Measurements from ENCODE around the gene C2orf92.

C2orf92 gene

DNA sequence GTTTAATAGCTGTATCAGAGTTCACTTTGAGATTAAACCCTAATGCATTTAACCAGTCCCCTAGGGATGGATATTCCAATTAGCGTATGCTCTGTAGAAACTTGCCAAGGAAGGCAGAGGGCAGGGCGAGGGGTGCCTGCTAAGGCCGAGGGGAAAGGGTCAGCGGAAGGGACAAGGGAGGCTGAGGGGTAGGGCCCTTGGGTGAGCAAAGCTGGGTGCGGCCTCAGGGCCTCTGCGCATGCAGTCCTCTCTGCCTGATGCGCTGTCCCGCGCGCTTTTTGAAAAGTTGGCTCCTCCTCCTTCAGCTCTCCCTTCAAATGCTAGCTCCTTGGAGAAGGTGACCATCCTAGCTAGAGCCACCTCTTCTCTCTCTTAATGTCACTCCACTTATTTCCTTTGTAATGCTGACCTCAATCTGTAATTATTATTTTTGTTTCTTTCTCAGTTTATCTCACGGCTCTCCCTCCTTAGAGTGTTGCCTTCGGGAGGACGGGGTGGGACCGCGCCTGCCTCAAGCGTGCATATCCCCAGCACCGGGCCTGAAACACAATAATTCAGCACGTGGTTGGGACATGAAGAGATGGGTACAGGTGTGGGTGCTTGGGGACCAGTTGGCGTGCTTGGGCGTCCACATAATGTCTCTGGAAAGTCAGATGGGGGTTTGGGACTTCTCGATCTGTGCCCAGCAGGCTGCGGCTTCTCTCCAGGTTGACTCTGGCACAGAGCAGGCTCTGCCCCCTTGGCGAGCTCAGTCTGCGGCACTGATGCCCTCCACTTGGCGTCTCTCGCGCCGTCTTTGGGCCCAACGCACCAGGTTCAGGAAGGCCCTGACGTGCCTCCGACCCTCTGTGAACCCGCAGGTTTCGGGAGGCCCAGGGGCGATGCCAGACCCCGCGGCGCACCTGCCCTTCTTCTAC lies 53.9 kb downstream of the C2orf92 start:
- TF ChIP-seq CTCF (IDR thresholded peaks at IDR 0.05; ENCODE audit: low read length) (no peak), EZH2 (IDR thresholded peaks at IDR 0.05; ENCODE audit: borderline replicate concordance, low read length) (no peak)
- H3K9me3 ChIP-seq (ENCODE audit: low read length): no peaks in the 10 kb centered on the region
- H3K9me2 ChIP-seq (ENCODE audit: low read depth, low read length): no peaks in the 10 kb centered on the region
- H3K79me2 ChIP-seq (ENCODE audit: insufficient read depth, low read length): no peaks in the 10 kb centered on the region
- no peaks in the 10 kb centered on the region; the same call in 1 of the 2 replicates for H3K27me3 ChIP-seq (ENCODE audit: insufficient read depth, low read length)
- H3K4me3 ChIP-seq (ENCODE audit: low read depth, low read length, poor library complexity, severe bottlenecking): no peak overlapping the region
- no peak overlapping the region for H2AFZ ChIP-seq (ENCODE audit: low read length)
- no peaks in the 10 kb centered on the region; the same call in 1 of the 2 replicates for H3K36me3 ChIP-seq (ENCODE audit: insufficient read depth, low read length)
- no peak overlapping the region for H3K9ac ChIP-seq (ENCODE audit: low read length)
- H3F3A ChIP-seq (ENCODE audit: insufficient read depth, low read length): no peaks in the 10 kb centered on the region
- no peaks in the 10 kb centered on the region for H4K20me1 ChIP-seq (ENCODE audit: insufficient read depth, low read length)
- no peak overlapping the region for H3K4me2 ChIP-seq (ENCODE audit: low read length)
- no peak overlapping the region for H3K27ac ChIP-seq (ENCODE audit: low read depth, low read length, poor library complexity, severe bottlenecking)
- H3K4me1 ChIP-seq (ENCODE audit: insufficient read depth, low read length, severe bottlenecking): peaks cover 12% of the 10 kb centered on the region

GRCh38 chr2:97724073-97724410 lies 54.5 kb downstream of the C2orf92 start:
- H3K79me2 ChIP-seq (ENCODE audit: insufficient read depth, low read length): no peaks in the 10 kb centered on the region
- H4K20me1 ChIP-seq (ENCODE audit: insufficient read depth, low read length): no peaks in the 10 kb centered on the region
- H3K27ac ChIP-seq (ENCODE audit: low read depth, low read length, poor library complexity, severe bottlenecking): no peak overlapping the region
- H3K27me3 ChIP-seq (ENCODE audit: insufficient read depth, low read length): no peaks in the 10 kb centered on the region; the same call in 1 of the 2 replicates
- H3K36me3 ChIP-seq (ENCODE audit: insufficient read depth, low read length): no peaks in the 10 kb centered on the region; the same call in 1 of the 2 replicates
- no peak overlapping the region for H3K9ac ChIP-seq (ENCODE audit: low read length)
- TF ChIP-seq CTCF (IDR thresholded peaks at IDR 0.05; ENCODE audit: low read length): no peak
- TF ChIP-seq EZH2 (IDR thresholded peaks at IDR 0.05; ENCODE audit: borderline replicate concordance, low read length): no peak
- H2AFZ ChIP-seq (ENCODE audit: low read length): no peak overlapping the region
- H3F3A ChIP-seq (ENCODE audit: insufficient read depth, low read length): no peaks in the 10 kb centered on the region
- peaks cover 6% of the 10 kb centered on the region for H3K4me1 ChIP-seq (ENCODE audit: insufficient read depth, low read length, severe bottlenecking)
- no peak overlapping the region for H3K4me2 ChIP-seq (ENCODE audit: low read length)
- H3K9me3 ChIP-seq (ENCODE audit: low read length): no peaks in the 10 kb centered on the region
- no peak overlapping the region for H3K4me3 ChIP-seq (ENCODE audit: low read depth, low read length, poor library complexity, severe bottlenecking)
- H3K9me2 ChIP-seq (ENCODE audit: low read depth, low read length): no peaks in the 10 kb centered on the region

DNA sequence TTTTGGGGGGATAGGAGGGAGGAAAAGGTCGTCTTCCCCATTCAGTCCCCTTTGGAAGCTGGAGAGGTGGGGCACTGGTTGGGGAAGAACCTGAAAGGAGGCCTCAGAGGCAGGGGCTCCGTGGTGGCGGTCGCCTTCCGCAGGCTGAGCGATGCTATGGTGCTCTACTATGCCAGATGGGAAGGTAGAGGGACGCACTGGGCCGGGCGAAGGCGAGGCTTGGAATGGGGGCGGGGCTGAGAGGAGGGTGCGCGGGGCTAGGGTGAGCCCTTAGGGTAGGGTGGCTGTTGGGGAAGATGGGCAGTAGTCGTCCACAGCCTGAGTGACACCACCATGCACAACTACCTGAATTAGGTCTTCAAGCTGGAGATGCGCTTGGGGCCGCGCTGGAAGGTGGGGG lies 55.0 kb downstream of the C2orf92 start:
- Histone ChIP-seq H3K9me3 (ENCODE audit: low read length) (no peaks in the 10 kb centered on the region), H3K4me3 (ENCODE audit: low read depth, low read length, poor library complexity, severe bottlenecking) (no peak overlapping the region), H3K79me2 (ENCODE audit: insufficient read depth, low read length) (no peaks in the 10 kb centered on the region), H3K27ac (ENCODE audit: low read depth, low read length, poor library complexity, severe bottlenecking) (no peak overlapping the region), H2AFZ (ENCODE audit: low read length) (no peak overlapping the region), H3F3A (ENCODE audit: insufficient read depth, low read length) (no peaks in the 10 kb centered on the region), H3K9me2 (ENCODE audit: low read depth, low read length) (no peaks in the 10 kb centered on the region), H4K20me1 (ENCODE audit: insufficient read depth, low read length) (no peaks in the 10 kb centered on the region), H3K36me3 (ENCODE audit: insufficient read depth, low read length) (no peaks in the 10 kb centered on the region; the same call in 1 of the 2 replicates), H3K27me3 (ENCODE audit: insufficient read depth, low read length) (no peaks in the 10 kb centered on the region; the same call in 1 of the 2 replicates), H3K4me2 (ENCODE audit: low read length) (no peak overlapping the region), H3K9ac (ENCODE audit: low read length) (no peak overlapping the region), H3K4me1 (ENCODE audit: insufficient read depth, low read length, severe bottlenecking) (peaks cover 1% of the 10 kb centered on the region)
- TF ChIP-seq EZH2 (IDR thresholded peaks at IDR 0.05; ENCODE audit: borderline replicate concordance, low read length): no peak
- TF ChIP-seq CTCF (IDR thresholded peaks at IDR 0.05; ENCODE audit: low read length): no peak
